B cell (primary cell): ENCODE data around the gene LMX1B. TPM values are rescaled to one million over a fixed set of nuclear protein-coding genes. Genes with fewer than 3 reads are reported as not detected.

Experiments used
- ATAC-seq: fragments of 200-7000 bp; cut with Tn5 transposase; one replicate; pipeline ENCODE4 v1.10.0; 2021; ENCODE audit warnings: low read depth, mild to moderate bottlenecking, moderate number of reproducible peaks, moderate library complexity
- CTCF ChIA-PET: fragments of 350-600 bp; sonication (Branson Sonifier 250); formaldehyde crosslinking; loops from one replicate; lab custom pipeline; 2021; ENCODE audit warnings: antibody characterized with exemption, inconsistent platforms; lab: Charles Lee
- POLR2A ChIA-PET: fragments of 350-600 bp; sonication (Branson Sonifier 250); formaldehyde crosslinking; loops from one replicate; lab custom pipeline; 2021; ENCODE audit warnings: antibody characterized with exemption; lab: Charles Lee
- DNase-seq: peaks from one replicate; pipeline ENCODE4 v3.0.0; 2013
- H2AFZ ChIP-seq: 2 replicates; pipeline ENCODE4 v1.6.1; 2012; ENCODE audit warnings: mild to moderate bottlenecking, low read depth, low read length; ENCODE audit not compliant: insufficient read depth, poor library complexity, severe bottlenecking
- H3K27ac ChIP-seq, 2 donors: 1 replicate in 1 of 2; 2 replicates in 1 of 2; pipeline ENCODE4 v1.5.1; 2012 to 2013; ENCODE audit warnings: low read length in 2 of 2, mild to moderate bottlenecking in 2 of 2, moderate library complexity in 1 of 2
- H3K27me3 ChIP-seq, 4 experiments: fragments of 200-600 bp in 1 of 4; sonication (generic) in 1 of 4; replicated peaks in 1 of 4; 1 replicate in 2 of 4; 2 replicates in 2 of 4; pipeline versions ENCODE4 v1.6.1 to v1.7.0; 2013 to 2016; ENCODE audit warnings: low read length in 3 of 4, mild to moderate bottlenecking in 2 of 4, mixed read lengths in 1 of 4, moderate library complexity in 1 of 4; ENCODE audit not compliant: insufficient read depth in 4 of 4, control insufficient read depth in 3 of 4; ENCODE audit errors: control extremely low read depth in 1 of 4
- H3K36me3 ChIP-seq, 2 experiments: replicated peaks in 1 of 2; 1 replicate in 1 of 2; 2 replicates in 1 of 2; pipeline versions ENCODE4 v1.6.1 to v1.7.1; 2013; ENCODE audit warnings: low read length in 1 of 2; ENCODE audit not compliant: insufficient read depth in 2 of 2, control insufficient read depth in 1 of 2; ENCODE audit errors: control extremely low read depth in 1 of 2, extremely low read depth in 1 of 2
- H3K4me1 ChIP-seq, 2 donors: fragments of 200-600 bp in 1 of 2; sonication (generic) in 1 of 2; 1 replicate in 1 of 2; 2 replicates in 1 of 2; pipeline versions ENCODE4 v1.5.1 to v1.6.1; 2013 to 2017; ENCODE audit warnings: low read length in 2 of 2; ENCODE audit not compliant: control insufficient read depth in 2 of 2, insufficient read depth in 2 of 2
- H3K4me2 ChIP-seq: replicated peaks from 2 replicates; pipeline ENCODE3; 2012; ENCODE audit warnings: mild to moderate bottlenecking, low read depth, low read length; ENCODE audit not compliant: poor library complexity, severe bottlenecking
- H3K4me3 ChIP-seq, 5 experiments: fragments of 200-600 bp in 1 of 5; sonication (generic) in 1 of 5; 1 replicate in 3 of 5; 2 replicates in 2 of 5; pipeline versions ENCODE4 v1.5.1 to v1.7.0; 2011 to 2016; ENCODE audit warnings: low read length in 4 of 5, mild to moderate bottlenecking in 4 of 5, low read depth in 2 of 5, control low read depth in 1 of 5, moderate library complexity in 1 of 5; ENCODE audit not compliant: insufficient read depth in 1 of 5; ENCODE audit errors: control extremely low read depth in 1 of 5, extremely low read depth in 1 of 5
- H3K79me2 ChIP-seq: fragments of 200-600 bp; sonication (generic); one replicate; pipeline ENCODE4 v1.6.0; 2016; ENCODE audit warnings: low read length; ENCODE audit not compliant: control insufficient read depth, insufficient read depth
- H3K9ac ChIP-seq: fragments of 200-600 bp; sonication (generic); 2 replicates; pipeline ENCODE4 v1.6.1; 2017; ENCODE audit warnings: mild to moderate bottlenecking, low read length, moderate library complexity
- H3K9me3 ChIP-seq, 3 donors: one replicate each; pipeline versions ENCODE4 v1.6.1 to v1.7.1; 2013; ENCODE audit warnings: low read length in 2 of 3; ENCODE audit not compliant: control insufficient read depth in 2 of 3, insufficient read depth in 1 of 3; ENCODE audit errors: control extremely low read depth in 1 of 3
- H4K20me1 ChIP-seq: 2 replicates; pipeline ENCODE4 v1.6.0; 2012; ENCODE audit warnings: mild to moderate bottlenecking, low read length; ENCODE audit not compliant: insufficient read depth, control insufficient read depth, poor library complexity, severe bottlenecking
- H3K27ac Mint-ChIP-seq: one replicate; pipeline ENCODE4 v1.8.0; 2021; ENCODE audit warnings: mixed read lengths
- H3K27me3 Mint-ChIP-seq: one replicate; pipeline ENCODE4 v1.8.0; 2021; ENCODE audit warnings: mixed read lengths
- H3K4me1 Mint-ChIP-seq: one replicate; pipeline ENCODE4 v1.8.0; 2021; ENCODE audit warnings: mixed read lengths
- H3K4me3 Mint-ChIP-seq: one replicate; pipeline ENCODE4 v1.8.0; 2021; ENCODE audit warnings: mixed read lengths
- H3K9me3 Mint-ChIP-seq: one replicate; pipeline ENCODE4 v1.8.0; 2022; ENCODE audit warnings: mixed read lengths; ENCODE audit not compliant: insufficient read depth
- CTCF ChIP-seq: fragments of 200-600 bp; IDR thresholded peaks from one replicate; pipeline ENCODE4 v1.8.0; 2022; ENCODE audit warnings: antibody characterized with exemption, mild to moderate bottlenecking
- EZH2 ChIP-seq: IDR thresholded peaks from 2 replicates; pipeline ENCODE4 v1.6.1; 2012; ENCODE audit warnings: borderline replicate concordance, low read depth, mild to moderate bottlenecking, moderate library complexity, low read length; ENCODE audit not compliant: insufficient read depth, poor library complexity, severe bottlenecking
- WGBS: methylation state at CpG from one replicate; pipeline ENCODE4 v1.1.5; 2013; ENCODE audit warnings: missing lambda C conversion rate; ENCODE audit not compliant: insufficient coverage; 5-methylcytosine and 5-hydroxymethylcytosine counted together
- intact Hi-C: fragments of 100-400 bp; cut with micrococcal nuclease; formaldehyde crosslinking; loops from one replicate; pipeline ENCODE4 v1.10.0; 2022
- polyA plus RNA-seq: library from polyadenylated mRNA; depleted of rRNA; stranded (reverse); fragments of >200 nt; gene quantifications from 2 replicates; pipeline ENCODE4 v1.2.3, GENCODE V29; 2012
- total RNA-seq, 2 donors: library from RNA; stranded (reverse); fragments of 120-200 nt in 1 of 2; gene quantifications; 1 replicate in 1 of 2; 2 replicates in 1 of 2; pipeline versions ENCODE4 v1.2.3 to v1.2.4, GENCODE V29; 2013 to 2022

Gene LMX1B
- total and polyA plus RNA-seq, 2 donors (not counting 1 experiment from before 2014, with no cell fraction given) = not detected

GRCh38 chr9:126633881-126634558 is 20.3 kb downstream of the LMX1B start:
- no peak for ATAC-seq
- Histone ChIP-seq H3K4me2 (no peak overlapping the region), H3K27me3 (peaks cover 0 to 80% (median 26%) of the 10 kb centered on the region in 4 experiments)

More at GRCh38 chr9:126633881-126634558, 20.3 kb downstream of the LMX1B start:
- Mint-ChIP-seq H3K4me1 (peaks cover 4% of the 10 kb centered on the region), H3K9me3 (no peaks in the 10 kb centered on the region), H3K27me3 (peaks cover 64% of the 10 kb centered on the region), H3K27ac (no peak overlapping the region), H3K4me3 (no peak overlapping the region)
- Histone ChIP-seq H3K4me1 (peaks cover 4 to 8% of the 10 kb centered on the region in 2 donors), H2AFZ (no peak overlapping the region), H3K79me2 (no peaks in the 10 kb centered on the region), H4K20me1 (no peaks in the 10 kb centered on the region), H3K9ac (no peak overlapping the region), H3K9me3 (peaks cover 0 to 3% (median 0%) of the 10 kb centered on the region in 3 donors), H3K4me3 (no peak overlapping the region), H3K27ac (no peak overlapping the region), H3K36me3 (no peaks in the 10 kb centered on the region)
- CTCF ChIA-PET = no interaction called here
- POLR2A ChIA-PET = no interaction called here
- TF ChIP-seq EZH2 (no peak), CTCF (no peak)
- DNase-seq = no peak
- WGBS = 85% methylated on average over 15 of the region's 17 CpGs
- intact Hi-C loops = no loop called here
